A549 (cell line): Measurements from ENCODE around the gene MEPE.

Source experiments
- CEBPB ChIP-seq, 2 experiments: fragments of >200 bp in 1 of 2; sonication (Bioruptor Twin) in 1 of 2; formaldehyde crosslinking in 1 of 2; IDR thresholded peaks; 2 replicates each; pipeline ENCODE4 v1.6.1; 2012 to 2016
- CHD2 ChIP-seq: fragments of 150-350 bp; IDR thresholded peaks from 2 replicates; pipeline ENCODE4 v1.6.1; 2014; ENCODE audit warnings: low read length; ENCODE audit not compliant: partially characterized antibody
- ESRRA ChIP-seq: fragments of 150-350 bp; IDR thresholded peaks from 2 replicates; pipeline ENCODE4 v1.6.1; 2014; ENCODE audit warnings: mild to moderate bottlenecking, low read length, borderline replicate concordance
- HOXA7 ChIP-seq: fragments of 250-450 bp; sonication (Bioruptor Pico); IDR thresholded peaks from 2 replicates; pipeline ENCODE4 v1.5.0; 2020; ENCODE audit warnings: mild to moderate bottlenecking, moderate library complexity
- KDM1A ChIP-seq: fragments of 200-600 bp; sonication (generic); IDR thresholded peaks from 2 replicates; pipeline ENCODE4 v1.6.1; 2016; ENCODE audit warnings: low read depth, mild to moderate bottlenecking
- MAFK ChIP-seq: fragments of 450-650 bp; IDR thresholded peaks from 2 replicates; pipeline ENCODE4 v1.6.1; 2014; ENCODE audit not compliant: partially characterized antibody
- MAZ ChIP-seq: fragments of 150-350 bp; IDR thresholded peaks from 2 replicates; pipeline ENCODE4 v1.6.1; 2014; ENCODE audit warnings: antibody characterized with exemption, low read depth, low read length, borderline replicate concordance
- POLR2A ChIP-seq: IDR thresholded peaks from 2 replicates; pipeline ENCODE4 v1.6.1; 2012; ENCODE audit warnings: mild to moderate bottlenecking, low read length
- RCOR1 ChIP-seq: fragments of 150-350 bp; IDR thresholded peaks from 2 replicates; pipeline ENCODE4 v1.6.1; 2014; ENCODE audit warnings: antibody characterized with exemption, low read length, low read depth
- RFX5 ChIP-seq: fragments of 450-650 bp; IDR thresholded peaks from 2 replicates; pipeline ENCODE4 v1.7.1; 2014; ENCODE audit warnings: antibody characterized with exemption, mild to moderate bottlenecking, moderate library complexity
- TF ChIP-seq, protein P1 (sequence below): fragments of >200 bp; sonication (Bioruptor Twin); formaldehyde crosslinking; IDR thresholded peaks from 3 replicates; pipeline ENCODE4 v1.5.1; 2016
- TF ChIP-seq, protein P2 (sequence below): IDR thresholded peaks from 2 replicates; pipeline ENCODE4 v1.6.1; 2012

DNA sequence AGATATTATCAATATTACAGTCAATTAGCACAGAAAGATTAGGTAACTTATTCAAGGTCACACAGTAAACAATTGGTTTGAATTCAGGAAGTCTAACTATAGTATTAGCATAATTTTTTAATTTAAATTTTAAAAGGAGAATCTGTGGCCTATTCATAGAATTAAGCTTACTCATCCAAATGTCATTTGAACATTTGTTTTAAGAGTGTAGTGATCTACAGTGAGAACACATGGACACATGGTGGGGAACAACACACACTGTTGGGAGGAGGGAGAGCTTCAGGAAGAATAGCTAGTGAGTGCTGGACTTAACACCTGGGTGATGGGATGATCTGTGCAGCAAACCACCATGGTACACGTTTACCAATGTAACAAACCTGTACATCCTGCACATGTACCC, 48.3 kb downstream of the MEPE start:
- TF ChIP-seq POLR2A (no peak), ESRRA (no peak), RFX5 (no peak), HOXA7 (no peak), CEBPB (IDR thresholded peaks at IDR 0.05) (no peak), MAZ (no peak), CHD2 (no peak), KDM1A (no peak), RCOR1 (no peak), MAFK (no peak)
- TF ChIP-seq, protein P1, sequence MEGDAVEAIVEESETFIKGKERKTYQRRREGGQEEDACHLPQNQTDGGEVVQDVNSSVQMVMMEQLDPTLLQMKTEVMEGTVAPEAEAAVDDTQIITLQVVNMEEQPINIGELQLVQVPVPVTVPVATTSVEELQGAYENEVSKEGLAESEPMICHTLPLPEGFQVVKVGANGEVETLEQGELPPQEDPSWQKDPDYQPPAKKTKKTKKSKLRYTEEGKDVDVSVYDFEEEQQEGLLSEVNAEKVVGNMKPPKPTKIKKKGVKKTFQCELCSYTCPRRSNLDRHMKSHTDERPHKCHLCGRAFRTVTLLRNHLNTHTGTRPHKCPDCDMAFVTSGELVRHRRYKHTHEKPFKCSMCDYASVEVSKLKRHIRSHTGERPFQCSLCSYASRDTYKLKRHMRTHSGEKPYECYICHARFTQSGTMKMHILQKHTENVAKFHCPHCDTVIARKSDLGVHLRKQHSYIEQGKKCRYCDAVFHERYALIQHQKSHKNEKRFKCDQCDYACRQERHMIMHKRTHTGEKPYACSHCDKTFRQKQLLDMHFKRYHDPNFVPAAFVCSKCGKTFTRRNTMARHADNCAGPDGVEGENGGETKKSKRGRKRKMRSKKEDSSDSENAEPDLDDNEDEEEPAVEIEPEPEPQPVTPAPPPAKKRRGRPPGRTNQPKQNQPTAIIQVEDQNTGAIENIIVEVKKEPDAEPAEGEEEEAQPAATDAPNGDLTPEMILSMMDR, result no peak
- TF ChIP-seq, protein P2, sequence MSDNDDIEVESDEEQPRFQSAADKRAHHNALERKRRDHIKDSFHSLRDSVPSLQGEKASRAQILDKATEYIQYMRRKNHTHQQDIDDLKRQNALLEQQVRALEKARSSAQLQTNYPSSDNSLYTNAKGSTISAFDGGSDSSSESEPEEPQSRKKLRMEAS, result no peak
